ENCODE data around the gene GATM. TPM values are rescaled to one million over a fixed set of nuclear protein-coding genes. Genes with fewer than 3 reads are reported as not detected.

Gene GATM
- total and polyA plus RNA-seq, 2 of the 8 experiments (the other 6 are each of a cell fraction or from before 2014, with no cell fraction given) = 10.2 to 15.1 TPM

GRCh38 chr15:45425135-45425534 lies 46.8 kb upstream of the GATM start:
- Histone ChIP-seq H3K79me2 (ENCODE audit: control insufficient read depth in 1 of 2, insufficient read depth in 2 of 2, low read length in 2 of 2) (no peaks in the 10 kb centered on the region), H2AFZ (ENCODE audit: low read length) (no peak overlapping the region), H3K23ac (ENCODE audit: insufficient read length) (no peak overlapping the region), H3K23me2 (ENCODE audit: low read depth, low read length) (no peaks in the 10 kb centered on the region), H3K4ac (replicated peaks; ENCODE audit: insufficient read length, low read depth, low read length) (no peak overlapping the region), H3K14ac (ENCODE audit: insufficient read length) (no peak overlapping the region), H3K9ac (replicated peaks in 1 of 4; ENCODE audit: extremely low read depth in 1 of 4, low read depth in 3 of 4, low read length in 3 of 4) (no peak overlapping the region), H4K91ac (replicated peaks; ENCODE audit: insufficient read length, low read length) (no peak overlapping the region), H3K4me3 (ENCODE audit: extremely low read depth in 1 of 4, insufficient read depth in 2 of 4, low read depth in 3 of 4, low read length in 4 of 4) (no peak overlapping the region), H3K36me3 (ENCODE audit: control insufficient read depth in 2 of 4, insufficient read depth in 4 of 4, low read length in 3 of 4) (peaks cover 0 to 21% (median 4%) of the 10 kb centered on the region in 4 experiments; a peak in 3 of 8 replicates), H2BK12ac (ENCODE audit: low read depth, low read length) (no peak overlapping the region), H3K27me3 (replicated peaks in 1 of 4; ENCODE audit: control insufficient read depth in 3 of 4, extremely low read depth in 1 of 4, insufficient read depth in 3 of 4, low read length in 3 of 4) (peaks cover 0 to 5% (median 2%) of the 10 kb centered on the region in 4 experiments; a peak in 4 of 7 replicates), H2BK15ac (ENCODE audit: low read length) (no peak overlapping the region), H2BK120ac (replicated peaks; ENCODE audit: low read depth, low read length) (no peak overlapping the region), H3K4me2 (ENCODE audit: insufficient read depth in 1 of 2, low read depth in 2 of 2, low read length in 2 of 2) (no peak overlapping the region), H2BK5ac (ENCODE audit: low read depth, low read length) (no peak overlapping the region), H3K9me3 (ENCODE audit: insufficient read depth in 2 of 2, low read depth in 1 of 2, low read length in 1 of 2) (no peaks in the 10 kb centered on the region), H2BK20ac (ENCODE audit: low read length) (no peak overlapping the region), H3K18ac (ENCODE audit: extremely low read depth, low read length) (no peak overlapping the region), H3K4me1 (replicated peaks in 1 of 4; ENCODE audit: control insufficient read depth in 3 of 4, insufficient read depth in 4 of 4, low read length in 3 of 4) (no peaks in the 10 kb centered on the region), H4K8ac (ENCODE audit: extremely low read depth, insufficient read depth, low read length) (no peak overlapping the region), H4K5ac (ENCODE audit: insufficient read length, low read depth, low read length) (no peak overlapping the region), H3K79me1 (ENCODE audit: low read depth, low read length) (no peaks in the 10 kb centered on the region), H2AK5ac (ENCODE audit: low read depth, low read length) (no peak overlapping the region), H3K27ac (ENCODE audit: low read depth, low read length) (no peak overlapping the region), H3K56ac (replicated peaks; ENCODE audit: insufficient read length, low read depth, low read length) (no peak overlapping the region), H4K20me1 (replicated peaks in 1 of 2; ENCODE audit: control insufficient read depth in 1 of 2, insufficient read depth in 2 of 2, low read length in 2 of 2) (no peaks in the 10 kb centered on the region)
- 82% methylated on average over 7 of the region's 7 CpGs; no CpG with 5 or more reads in 1 of the 2 experiments for WGBS, 2 experiments (ENCODE audit: extremely low coverage in 1 of 2, insufficient coverage in 1 of 2, insufficient read length in 1 of 2, insufficient replicate concordance in 2 of 2, low coverage in 1 of 2, low lambda C conversion rate in 2 of 2, missing lambda C conversion rate in 1 of 2)
- TF ChIP-seq RBBP5 (IDR thresholded peaks at IDR 0.05; ENCODE audit: borderline replicate concordance, low read depth, low read length) (no peak), SP1 (IDR thresholded peaks at IDR 0.05; ENCODE audit: low read depth, low read length) (no peak), ASH2L (IDR thresholded peaks at IDR 0.05; ENCODE audit: low read length) (no peak), TAF1 (IDR thresholded peaks at IDR 0.05; ENCODE audit: low read depth, low read length) (no peak)
- FAIRE-seq = no peak
- ChIA-PET POLR2A (ENCODE audit: partially characterized antibody) (no interaction called here), CTCF (ENCODE audit: partially characterized antibody) (interaction anchor here (0.6 to 2.6 kb wide), 4 partner anchors 14 to 212 kb away, joined by 3 to 14 read pairs (median 3); no protein-coding TSS in a partner anchor)
- no peak for DNase-seq (ENCODE audit: low read depth in 1 of 2, low spot score in 2 of 2)

All from H1 (cell line).